ENCODE data around the gene TMEM200B.

The TMEM200B gene

GRCh38 chr1:29128739-29129138 lies 5.0 kb upstream of the TMEM200B start:
- no peak overlapping the region for H2BK120ac ChIP-seq (ENCODE audit: low read depth, low read length)
- H3K9ac ChIP-seq (ENCODE audit: low read length): no peak overlapping the region
- no peak overlapping the region for H2AFZ ChIP-seq (ENCODE audit: low read depth, low read length)
- H3K79me1 ChIP-seq (replicated peaks; ENCODE audit: low read length, poor library complexity, severe bottlenecking): peaks cover 2% of the 10 kb centered on the region
- H3K36me3 ChIP-seq (ENCODE audit: control insufficient read depth in 1 of 2, insufficient read depth in 2 of 2, low read depth in 1 of 2, low read length in 2 of 2): no peaks in the 10 kb centered on the region
- H3K27ac ChIP-seq (ENCODE audit: low read length, poor library complexity, severe bottlenecking): no peak overlapping the region
- peaks cover 6 to 15% of the 10 kb centered on the region in 2 experiments for H3K27me3 ChIP-seq (ENCODE audit: control insufficient read depth in 1 of 2, insufficient read depth in 1 of 2, low read length in 2 of 2)
- no peak overlapping the region for H3K18ac ChIP-seq (ENCODE audit: low read depth in 1 of 2, low read length in 2 of 2)
- H2AK5ac ChIP-seq (ENCODE audit: low read length, severe bottlenecking): no peak overlapping the region
- H2BK12ac ChIP-seq (ENCODE audit: low read length in 2 of 2): no peak overlapping the region
- no peak overlapping the region for H3K4me2 ChIP-seq (ENCODE audit: low read length, poor library complexity, severe bottlenecking)
- no peak overlapping the region for H3K4me3 ChIP-seq (ENCODE audit: insufficient read depth in 1 of 2, low read depth in 1 of 2, low read length in 2 of 2)
- H2BK15ac ChIP-seq (ENCODE audit: low read depth, poor library complexity, severe bottlenecking): no peak overlapping the region
- 91% methylated on average over 6 of the region's 6 CpGs for WGBS
- peaks cover 8% of the 10 kb centered on the region for H3K4me1 ChIP-seq (ENCODE audit: control insufficient read depth, insufficient read depth, low read depth, low read length)
- H4K8ac ChIP-seq (ENCODE audit: low read length): no peak overlapping the region
- H4K91ac ChIP-seq (ENCODE audit: low read length): no peak overlapping the region
- no peak overlapping the region for H3K14ac ChIP-seq (ENCODE audit: low read length in 2 of 2)
- no peaks in the 10 kb centered on the region for H3K9me3 ChIP-seq (ENCODE audit: control insufficient read depth, low read length)
- no peak overlapping the region for H3K4ac ChIP-seq (ENCODE audit: low read depth in 1 of 2, low read length in 2 of 2)
- H2BK5ac ChIP-seq (ENCODE audit: low read depth, low read length, poor library complexity, severe bottlenecking): no peak overlapping the region
- no peak overlapping the region for H3K23ac ChIP-seq (ENCODE audit: low read length in 2 of 2)
- DNase-seq: no peak

DNA sequence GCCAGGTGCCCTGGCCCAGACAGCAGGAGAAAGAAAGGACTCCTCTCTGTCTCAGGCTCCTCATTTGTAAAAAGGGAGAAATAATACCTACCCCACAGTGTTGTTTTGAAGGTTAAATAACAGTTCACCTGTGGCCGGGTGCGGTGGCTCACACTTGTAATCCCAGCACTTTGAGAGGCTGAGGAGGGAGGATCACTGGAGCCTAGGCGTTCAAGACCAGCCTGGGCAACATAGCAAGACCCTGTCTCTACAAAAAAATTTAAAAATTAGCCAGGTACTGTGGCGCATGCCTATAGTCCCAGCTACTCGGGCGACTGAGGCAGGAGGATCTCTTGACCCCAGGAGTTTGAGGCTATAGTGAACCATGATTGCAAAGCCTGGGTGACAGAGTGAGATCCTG lies 2.5 kb upstream of the TMEM200B start:
- H3K79me1 ChIP-seq (replicated peaks; ENCODE audit: low read length, poor library complexity, severe bottlenecking): peaks cover 14% of the 10 kb centered on the region
- H3K14ac ChIP-seq (ENCODE audit: low read length in 2 of 2): no peak overlapping the region
- H2BK12ac ChIP-seq (ENCODE audit: low read length in 2 of 2): no peak overlapping the region
- no peak overlapping the region for H3K27ac ChIP-seq (ENCODE audit: low read length, poor library complexity, severe bottlenecking)
- H4K8ac ChIP-seq (ENCODE audit: low read length): no peak overlapping the region
- peaks cover 6 to 15% of the 10 kb centered on the region in 2 experiments for H3K27me3 ChIP-seq (ENCODE audit: control insufficient read depth in 1 of 2, insufficient read depth in 1 of 2, low read length in 2 of 2)
- no peak for DNase-seq
- H3K36me3 ChIP-seq (ENCODE audit: control insufficient read depth in 1 of 2, insufficient read depth in 2 of 2, low read depth in 1 of 2, low read length in 2 of 2): peaks cover 0 to 2% of the 10 kb centered on the region in 2 experiments
- no peak overlapping the region for H2BK120ac ChIP-seq (ENCODE audit: low read depth, low read length)
- H2AK5ac ChIP-seq (ENCODE audit: low read length, severe bottlenecking): no peak overlapping the region
- no peaks in the 10 kb centered on the region for H3K9me3 ChIP-seq (ENCODE audit: control insufficient read depth, low read length)
- no peak overlapping the region for H3K4me3 ChIP-seq (ENCODE audit: insufficient read depth in 1 of 2, low read depth in 1 of 2, low read length in 2 of 2)
- no peak overlapping the region for H3K23ac ChIP-seq (ENCODE audit: low read length in 2 of 2)
- no peak overlapping the region for H2BK15ac ChIP-seq (ENCODE audit: low read depth, poor library complexity, severe bottlenecking)
- no peak overlapping the region for H3K4me2 ChIP-seq (ENCODE audit: low read length, poor library complexity, severe bottlenecking)
- WGBS: 95% methylated on average over 6 of the region's 6 CpGs
- peaks cover 27% of the 10 kb centered on the region for H3K4me1 ChIP-seq (ENCODE audit: control insufficient read depth, insufficient read depth, low read depth, low read length)
- H3K4ac ChIP-seq (ENCODE audit: low read depth in 1 of 2, low read length in 2 of 2): no peak overlapping the region
- H4K91ac ChIP-seq (ENCODE audit: low read length): no peak overlapping the region
- H2BK5ac ChIP-seq (ENCODE audit: low read depth, low read length, poor library complexity, severe bottlenecking): no peak overlapping the region
- no peak overlapping the region for H2AFZ ChIP-seq (ENCODE audit: low read depth, low read length)
- H3K18ac ChIP-seq (ENCODE audit: low read depth in 1 of 2, low read length in 2 of 2): no peak overlapping the region
- no peak overlapping the region for H3K9ac ChIP-seq (ENCODE audit: low read length)

DNA sequence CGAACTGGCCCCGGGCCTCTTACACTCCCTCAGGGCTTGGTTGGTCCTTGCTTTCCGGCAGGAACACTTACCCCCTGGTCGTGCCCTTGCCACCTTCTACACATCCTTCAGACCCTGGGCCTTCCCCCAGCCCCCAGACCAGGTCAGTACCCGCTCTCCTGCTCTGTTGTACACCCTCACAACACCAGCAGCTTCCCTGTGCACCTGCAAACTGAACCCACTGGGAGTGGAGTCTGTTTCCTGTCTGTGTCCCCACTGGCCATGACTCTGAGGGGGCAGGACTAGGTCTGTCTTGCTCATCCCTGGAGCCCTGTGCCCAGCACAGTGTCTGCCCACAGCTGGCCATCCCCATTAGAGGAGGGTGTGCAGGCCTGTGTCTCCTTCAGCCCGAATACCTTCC lies 2.1 kb upstream of the TMEM200B start:
- Histone ChIP-seq H4K8ac (ENCODE audit: low read length) (no peak overlapping the region), H2AK5ac (ENCODE audit: low read length, severe bottlenecking) (no peak overlapping the region), H2BK15ac (ENCODE audit: low read depth, poor library complexity, severe bottlenecking) (no peak overlapping the region), H3K4me1 (ENCODE audit: control insufficient read depth, insufficient read depth, low read depth, low read length) (peaks cover 27% of the 10 kb centered on the region), H3K9ac (ENCODE audit: low read length) (peak overlapping the region; percentile 96), H3K18ac (ENCODE audit: low read depth in 1 of 2, low read length in 2 of 2) (no peak overlapping the region), H2AFZ (ENCODE audit: low read depth, low read length) (no peak overlapping the region), H2BK12ac (ENCODE audit: low read length in 2 of 2) (no peak overlapping the region), H3K27ac (ENCODE audit: low read length, poor library complexity, severe bottlenecking) (no peak overlapping the region), H2BK120ac (ENCODE audit: low read depth, low read length) (no peak overlapping the region), H3K79me1 (replicated peaks; ENCODE audit: low read length, poor library complexity, severe bottlenecking) (peaks cover 15% of the 10 kb centered on the region), H3K4me2 (ENCODE audit: low read length, poor library complexity, severe bottlenecking) (no peak overlapping the region), H3K14ac (ENCODE audit: low read length in 2 of 2) (no peak overlapping the region), H3K36me3 (ENCODE audit: control insufficient read depth in 1 of 2, insufficient read depth in 2 of 2, low read depth in 1 of 2, low read length in 2 of 2) (peaks cover 3 to 6% of the 10 kb centered on the region in 2 experiments), H3K4ac (ENCODE audit: low read depth in 1 of 2, low read length in 2 of 2) (no peak overlapping the region), H2BK5ac (ENCODE audit: low read depth, low read length, poor library complexity, severe bottlenecking) (no peak overlapping the region), H3K9me3 (ENCODE audit: control insufficient read depth, low read length) (no peaks in the 10 kb centered on the region), H3K23ac (ENCODE audit: low read length in 2 of 2) (no peak overlapping the region), H3K4me3 (ENCODE audit: insufficient read depth in 1 of 2, low read depth in 1 of 2, low read length in 2 of 2) (no peak overlapping the region), H4K91ac (ENCODE audit: low read length) (no peak overlapping the region), H3K27me3 (ENCODE audit: control insufficient read depth in 1 of 2, insufficient read depth in 1 of 2, low read length in 2 of 2) (peaks cover 6 to 15% of the 10 kb centered on the region in 2 experiments)
- DNase-seq: no peak
- WGBS: 93% methylated on average over 6 of the region's 6 CpGs

GRCh38 chr1:29125237-29125641 lies 1.5 kb upstream of the TMEM200B start:
- Histone ChIP-seq H2BK5ac (ENCODE audit: low read depth, low read length, poor library complexity, severe bottlenecking) (no peak overlapping the region), H3K14ac (ENCODE audit: low read length in 2 of 2) (no peak overlapping the region), H2BK12ac (ENCODE audit: low read length in 2 of 2) (peak overlapping the region in 1 of 2 experiments; percentile 81), H3K4me2 (ENCODE audit: low read length, poor library complexity, severe bottlenecking) (peak overlapping the region; percentile 94), H3K27ac (ENCODE audit: low read length, poor library complexity, severe bottlenecking) (no peak overlapping the region), H2AFZ (ENCODE audit: low read depth, low read length) (peak overlapping the region; percentile 5), H3K18ac (ENCODE audit: low read depth in 1 of 2, low read length in 2 of 2) (peak overlapping the region; percentile 61 to 63), H3K4me3 (ENCODE audit: insufficient read depth in 1 of 2, low read depth in 1 of 2, low read length in 2 of 2) (peak overlapping the region in 1 of 2 experiments; percentile 89), H3K27me3 (ENCODE audit: control insufficient read depth in 1 of 2, insufficient read depth in 1 of 2, low read length in 2 of 2) (peaks cover 6 to 15% of the 10 kb centered on the region in 2 experiments), H3K4ac (ENCODE audit: low read depth in 1 of 2, low read length in 2 of 2) (peak overlapping the region in 1 of 2 experiments; percentile 24), H2AK5ac (ENCODE audit: low read length, severe bottlenecking) (peak overlapping the region; percentile 44), H3K79me1 (replicated peaks; ENCODE audit: low read length, poor library complexity, severe bottlenecking) (peaks cover 17% of the 10 kb centered on the region), H2BK15ac (ENCODE audit: low read depth, poor library complexity, severe bottlenecking) (peak overlapping the region; percentile 44), H3K4me1 (ENCODE audit: control insufficient read depth, insufficient read depth, low read depth, low read length) (peaks cover 29% of the 10 kb centered on the region), H3K23ac (ENCODE audit: low read length in 2 of 2) (no peak overlapping the region), H4K8ac (ENCODE audit: low read length) (peak overlapping the region; percentile 69), H3K9me3 (ENCODE audit: control insufficient read depth, low read length) (no peaks in the 10 kb centered on the region), H3K36me3 (ENCODE audit: control insufficient read depth in 1 of 2, insufficient read depth in 2 of 2, low read depth in 1 of 2, low read length in 2 of 2) (peaks cover 9 to 12% of the 10 kb centered on the region in 2 experiments), H3K9ac (ENCODE audit: low read length) (peak overlapping the region; percentile 96), H4K91ac (ENCODE audit: low read length) (peak overlapping the region; percentile 49), H2BK120ac (ENCODE audit: low read depth, low read length) (peak overlapping the region; percentile 82)
- no peak for DNase-seq
- WGBS: 84% methylated on average over 14 of the region's 14 CpGs
